Gastrocnemius medialis (tissue), 4 donors: ENCODE results near the gene ACP5. TPM values are rescaled to one million over a fixed set of nuclear protein-coding genes. Genes with fewer than 3 reads are reported as not detected.

Experiments
- ATAC-seq, 2 donors: fragments of 150-250 bp; one replicate each; pipeline ENCODE4 v1.9.1; 2016
- DNase-seq, 2 donors: peaks; one replicate each; pipeline ENCODE4 v3.0.0-alpha.2; 2019
- H3K27ac ChIP-seq, 4 donors: fragments of 200-600 bp; sonication (generic); 1 replicate in 1 of 4; 2 replicates in 3 of 4; pipeline ENCODE4 v1.5.1; 2016 to 2018; ENCODE audit warnings: mild to moderate bottlenecking in 2 of 4, moderate library complexity in 1 of 4
- H3K27me3 ChIP-seq, 3 donors: fragments of 200-600 bp; sonication (generic) in 2 of 3; 1 replicate in 1 of 3; 2 replicates in 2 of 3; pipeline versions ENCODE4 v1.5.1 to v1.6.0; 2016 to 2019; ENCODE audit warnings: mild to moderate bottlenecking in 1 of 3, moderate library complexity in 1 of 3
- H3K36me3 ChIP-seq, 2 donors: fragments of 200-600 bp; sonication (generic) in 1 of 2; one replicate each; pipeline ENCODE4 v1.5.1; 2017 to 2018
- H3K4me1 ChIP-seq, 2 donors: fragments of 200-600 bp; sonication (generic) in 1 of 2; one replicate each; pipeline ENCODE4 v1.5.1; 2016 to 2017; ENCODE audit warnings: mild to moderate bottlenecking in 2 of 2
- H3K4me3 ChIP-seq, 4 donors: fragments of 200-600 bp; sonication (generic) in 3 of 4; 1 replicate in 1 of 4; 2 replicates in 3 of 4; pipeline ENCODE4 v1.5.1; 2016 to 2019; ENCODE audit warnings: mild to moderate bottlenecking in 2 of 4
- H3K9me3 ChIP-seq, 3 donors: fragments of 200-600 bp; sonication (generic) in 2 of 3; 1 replicate in 1 of 3; 2 replicates in 2 of 3; pipeline ENCODE4 v1.5.1; 2016 to 2019
- POLR2A ChIP-seq, 2 donors: fragments of 450-650 bp; IDR thresholded peaks; one replicate each; pipeline ENCODE4 v1.6.1; 2017; ENCODE audit warnings: antibody characterized with exemption in 2 of 2, mild to moderate bottlenecking in 2 of 2, moderate library complexity in 2 of 2
- in situ Hi-C, 4 donors: fragments of 200-750 bp; cut with MboI; loops; one replicate each; pipeline versions ENCODE4 v1.15.0 to v1.8.0; 2017; ENCODE audit warnings: low sequenced_read_pairs in 4 of 4
- intact Hi-C: fragments of 100-400 bp; cut with DNase I; formaldehyde crosslinking; loops from one replicate; pipeline ENCODE4 v1.15.1; 2023; ENCODE audit warnings: low total_unique reads
- total RNA-seq, 4 donors: library from RNA; depleted of rRNA; stranded (reverse); fragments of >200 nt; gene quantifications; one replicate each; pipeline versions ENCODE4 v1.1.0 to v1.2.3, GENCODE V29; 2016
- TF ChIP-seq, protein P1 (sequence below), 5 experiments: fragments of 450-650 bp in 3 of 5; fragments of 200-600 bp in 2 of 5; sonication (generic) in 2 of 5; IDR thresholded peaks in 4 of 5; conservative IDR thresholded peaks in 1 of 5; 1 replicate in 4 of 5; 2 replicates in 1 of 5; pipeline ENCODE4 v1.5.1; 2016 to 2019; ENCODE audit warnings: antibody characterized with exemption in 5 of 5, mild to moderate bottlenecking in 3 of 5, moderate library complexity in 3 of 5

The ACP5 gene
- total RNA-seq, 4 donors from 2014 or later, result 1.3 to 5.9 (median 2.6) TPM

DNA sequence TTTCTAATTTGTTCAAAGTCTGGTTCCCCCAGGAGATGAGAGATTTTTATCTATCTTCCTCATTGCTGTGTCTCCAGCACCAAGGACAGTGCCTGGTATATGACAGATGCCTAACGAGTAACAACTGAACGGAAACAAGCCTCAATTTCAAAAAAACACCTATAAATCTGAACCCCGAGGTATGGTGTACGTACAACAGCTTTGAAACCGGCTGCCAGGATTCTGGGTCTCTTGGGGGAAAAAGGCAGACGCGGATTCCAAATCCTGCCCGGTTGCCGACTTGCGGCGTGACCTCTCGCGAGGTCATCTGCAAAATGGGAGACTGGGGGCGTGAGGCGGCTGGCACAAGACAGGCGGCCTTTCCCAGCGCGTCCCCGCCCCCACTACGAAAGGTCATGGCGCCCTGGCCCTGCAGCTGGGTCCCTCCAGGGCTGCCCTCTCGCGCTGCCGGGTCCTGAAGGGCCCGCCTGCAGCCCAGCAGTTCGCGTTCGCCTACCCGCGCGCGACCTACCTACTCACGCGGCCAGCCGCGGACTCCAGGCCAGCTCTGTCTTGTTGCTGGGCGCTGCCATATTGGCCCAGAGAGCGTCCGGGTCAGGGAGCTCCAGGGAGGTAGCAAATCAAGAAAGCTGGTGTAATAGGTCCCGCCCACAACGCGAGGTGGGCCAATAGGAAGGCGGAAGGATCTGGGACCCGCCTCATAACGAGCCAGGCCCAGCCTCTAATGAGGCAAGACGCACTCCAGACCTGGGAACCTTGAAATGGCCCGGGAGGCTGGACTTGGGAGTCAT lies 48.7 kb downstream of the ACP5 start, which contains the start of gene ECSIT:
Gene ECSIT (minus strand): TSS at position 584 of the 791 bp plus-strand sequence. CDS start 9,964 bp downstream, outside the sequence.
- ATAC-seq (peak; percentile 99 to 100), DNase-seq (peak; percentile 96 to 99)
- TF ChIP-seq POLR2A (IDR thresholded peaks at IDR 0.05), result peak in 1 of 2 donors; percentile 36
- TF ChIP-seq, protein P1, sequence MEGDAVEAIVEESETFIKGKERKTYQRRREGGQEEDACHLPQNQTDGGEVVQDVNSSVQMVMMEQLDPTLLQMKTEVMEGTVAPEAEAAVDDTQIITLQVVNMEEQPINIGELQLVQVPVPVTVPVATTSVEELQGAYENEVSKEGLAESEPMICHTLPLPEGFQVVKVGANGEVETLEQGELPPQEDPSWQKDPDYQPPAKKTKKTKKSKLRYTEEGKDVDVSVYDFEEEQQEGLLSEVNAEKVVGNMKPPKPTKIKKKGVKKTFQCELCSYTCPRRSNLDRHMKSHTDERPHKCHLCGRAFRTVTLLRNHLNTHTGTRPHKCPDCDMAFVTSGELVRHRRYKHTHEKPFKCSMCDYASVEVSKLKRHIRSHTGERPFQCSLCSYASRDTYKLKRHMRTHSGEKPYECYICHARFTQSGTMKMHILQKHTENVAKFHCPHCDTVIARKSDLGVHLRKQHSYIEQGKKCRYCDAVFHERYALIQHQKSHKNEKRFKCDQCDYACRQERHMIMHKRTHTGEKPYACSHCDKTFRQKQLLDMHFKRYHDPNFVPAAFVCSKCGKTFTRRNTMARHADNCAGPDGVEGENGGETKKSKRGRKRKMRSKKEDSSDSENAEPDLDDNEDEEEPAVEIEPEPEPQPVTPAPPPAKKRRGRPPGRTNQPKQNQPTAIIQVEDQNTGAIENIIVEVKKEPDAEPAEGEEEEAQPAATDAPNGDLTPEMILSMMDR (IDR thresholded peaks at IDR 0.05 in 4 of 5, conservative IDR thresholded peaks at IDR 0.05 in 1 of 5), result no peak
- in situ Hi-C loops (no loop called here), intact Hi-C loops (loop anchor here (1.0 to 2.0 kb wide), 3 partner anchors 23 to 94 kb away; partner anchors contain the start of genes ELOF1, ODAD3, PRKCSH and ZNF653)
- peak within 1 kb of the TSS; percentile 77 to 92 (median 83) for H3K4me3 ChIP-seq
- H3K27ac ChIP-seq, result peak within 1 kb of the TSS; percentile 89 to 93 (median 92)
- H3K9me3 ChIP-seq, result no peaks in the 10 kb centered on the region
- H3K27me3 ChIP-seq, result no peaks in the 10 kb centered on the region
- peaks cover 13 to 24% of the 10 kb centered on the region in 2 donors for H3K4me1 ChIP-seq
- H3K36me3 ChIP-seq, result no peaks in the 10 kb centered on the region

Other genes starting within 250 kb of the ACP5 start
- 1 to 10 TPM; 1.5 to 3.9 (median 2.4) TPM for gene RAB3D, start 238.0 kb downstream of the ACP5 start, total RNA-seq
- 100 to 1,000 TPM; 159 to 284 (median 164) TPM for gene TMEM205, start 231.4 kb downstream of the ACP5 start, total RNA-seq
- 1 to 10 TPM in 3 of 4 donors, under 1 TPM in 1; 0.85 to 9.2 (median 2.0) TPM for gene CCDC159, start 231.1 kb downstream of the ACP5 start, total RNA-seq
- gene PLPPR2, start 222.2 kb downstream of the ACP5 start, total RNA-seq, result 10 to 100 TPM; 18.6 to 46.2 (median 36.9) TPM
- 1 to 10 TPM in 3 of 4 donors, under 1 TPM in 1; 0.51 to 1.7 (median 1.2) TPM for gene SWSAP1, start 203.0 kb downstream of the ACP5 start, total RNA-seq
- gene EPOR, start 193.3 kb downstream of the ACP5 start, total RNA-seq, result 1 to 10 TPM; 1.3 to 6.0 (median 2.2) TPM
- 1 to 10 TPM in 2 of 4 donors, under 1 TPM in 2; 0.33 to 7.0 (median 1.3) TPM for gene RGL3, start 158.3 kb downstream of the ACP5 start, total RNA-seq
- gene ODAD3, start 142.5 kb downstream of the ACP5 start, total RNA-seq, result not detected
- gene PRKCSH, start 142.0 kb downstream of the ACP5 start, total RNA-seq, result 10 to 100 TPM; 31.6 to 54.2 (median 50.6) TPM
- not detected for gene ELAVL3, start 96.6 kb downstream of the ACP5 start, total RNA-seq
- gene ZNF653, start 71.8 kb downstream of the ACP5 start, total RNA-seq, result 10 to 100 TPM in 2 of 4 donors, 1 to 10 TPM in 2; 5.6 to 25.8 (median 10.1) TPM
- gene ECSIT, start 48.5 kb downstream of the ACP5 start, total RNA-seq, result 100 to 1,000 TPM in 3 of 4 donors, 10 to 100 TPM in 1; 82.9 to 199 (median 129) TPM
- gene CNN1, start 38.8 kb downstream of the ACP5 start, total RNA-seq, result 1 to 10 TPM in 3 of 4 donors, under 1 TPM in 1; 0.92 to 6.7 (median 3.9) TPM
- gene ELOF1, start 18.4 kb downstream of the ACP5 start, total RNA-seq, result 10 to 100 TPM; 21.5 to 37.5 (median 27.2) TPM
- 1 to 10 TPM; 2.3 to 4.5 (median 3.7) TPM for gene ZNF627, start 19.8 kb upstream of the ACP5 start, total RNA-seq
- gene ZNF823, start 161.3 kb upstream of the ACP5 start, total RNA-seq, result 1 to 10 TPM; 1.4 to 4.1 (median 2.6) TPM
- gene ZNF441, start 189.4 kb upstream of the ACP5 start, total RNA-seq, result 1 to 10 TPM; 1.1 to 7.6 (median 2.9) TPM
- 1 to 10 TPM in 3 of 4 donors, under 1 TPM in 1; 0.92 to 1.8 (median 1.4) TPM for gene ZNF491, start 220.9 kb upstream of the ACP5 start, total RNA-seq
- gene ZNF440, start 236.6 kb upstream of the ACP5 start, total RNA-seq, result 1 to 10 TPM; 2.5 to 5.5 (median 4.2) TPM